Neural progenitor cell (in vitro differentiated cells): ENCODE data around the gene ACOT12.

Experiments used
- EZH2 ChIP-seq: fragments of 200-600 bp; sonication (generic); IDR thresholded peaks from 2 replicates; pipeline ENCODE4 v1.6.1; 2017; ENCODE audit warnings: antibody characterized with exemption, mild to moderate bottlenecking, moderate library complexity
- TF ChIP-seq, protein P1 (sequence below): fragments of 200-600 bp; sonication (generic); IDR thresholded peaks from 2 replicates; pipeline ENCODE4 v1.5.1; 2017; ENCODE audit warnings: antibody characterized with exemption, mild to moderate bottlenecking

DNA sequence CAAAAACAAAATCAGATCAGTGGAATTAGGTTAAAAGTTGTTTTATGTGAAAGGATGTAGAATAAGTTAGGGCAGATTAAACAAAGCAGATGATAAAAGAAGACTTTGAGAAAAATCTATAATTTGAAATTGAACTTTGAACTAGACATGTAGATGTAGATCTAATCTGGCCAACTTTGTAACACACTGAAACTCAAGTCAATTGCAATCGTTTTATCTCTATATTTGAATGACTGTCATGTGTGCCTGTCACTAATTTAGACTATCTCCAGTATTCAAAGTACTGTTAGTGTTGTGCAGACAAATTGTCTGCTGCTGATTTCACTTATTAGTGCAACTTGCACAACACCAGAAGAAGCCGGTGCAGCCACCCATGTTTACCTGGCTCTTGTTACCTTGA, 39.8 kb downstream of the ACOT12 start:
- TF ChIP-seq, protein P1, sequence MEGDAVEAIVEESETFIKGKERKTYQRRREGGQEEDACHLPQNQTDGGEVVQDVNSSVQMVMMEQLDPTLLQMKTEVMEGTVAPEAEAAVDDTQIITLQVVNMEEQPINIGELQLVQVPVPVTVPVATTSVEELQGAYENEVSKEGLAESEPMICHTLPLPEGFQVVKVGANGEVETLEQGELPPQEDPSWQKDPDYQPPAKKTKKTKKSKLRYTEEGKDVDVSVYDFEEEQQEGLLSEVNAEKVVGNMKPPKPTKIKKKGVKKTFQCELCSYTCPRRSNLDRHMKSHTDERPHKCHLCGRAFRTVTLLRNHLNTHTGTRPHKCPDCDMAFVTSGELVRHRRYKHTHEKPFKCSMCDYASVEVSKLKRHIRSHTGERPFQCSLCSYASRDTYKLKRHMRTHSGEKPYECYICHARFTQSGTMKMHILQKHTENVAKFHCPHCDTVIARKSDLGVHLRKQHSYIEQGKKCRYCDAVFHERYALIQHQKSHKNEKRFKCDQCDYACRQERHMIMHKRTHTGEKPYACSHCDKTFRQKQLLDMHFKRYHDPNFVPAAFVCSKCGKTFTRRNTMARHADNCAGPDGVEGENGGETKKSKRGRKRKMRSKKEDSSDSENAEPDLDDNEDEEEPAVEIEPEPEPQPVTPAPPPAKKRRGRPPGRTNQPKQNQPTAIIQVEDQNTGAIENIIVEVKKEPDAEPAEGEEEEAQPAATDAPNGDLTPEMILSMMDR = no peak
- TF ChIP-seq EZH2 = no peak
